ENCODE measurements around the gene COBL. TPM values are rescaled to one million over a fixed set of nuclear protein-coding genes. Genes with fewer than 3 reads are reported as not detected.
"Not testable (repeated sequence)": the region's sequence is repeated elsewhere in the genome, so short reads cannot be mapped to it uniquely, and the experiment has no call there.

The COBL gene
- total RNA-seq, 3 donors from 2014 or later, result 2.2 to 37.3 (median 16.1) TPM

GRCh38 chr7:50994753-50995319 lies 321.8 kb downstream of the COBL start:
- Histone ChIP-seq H3K27me3 (no peaks in the 10 kb centered on the region), H3K27ac (no peak overlapping the region), H3K9me3 (no peaks in the 10 kb centered on the region), H3K36me3 (no peaks in the 10 kb centered on the region), H3K4me3 (no peak overlapping the region), H3K4me1 (no peaks in the 10 kb centered on the region)
- DNase-seq (ENCODE audit: low spot score in 2 of 2), result no peak
- no peak for TF ChIP-seq POLR2A (IDR thresholded peaks at IDR 0.05)
- intact Hi-C loops (cut with DNase I; ENCODE audit: low total_unique reads), result no loop called here

GRCh38 chr7:50990214-50990613 lies 326.4 kb downstream of the COBL start:
- H3K27ac ChIP-seq; H3K9me3 ChIP-seq; DNase-seq (ENCODE audit: low spot score in 2 of 2); H3K4me3 ChIP-seq; intact Hi-C loops (cut with DNase I; ENCODE audit: low total_unique reads); H3K36me3 ChIP-seq; H3K27me3 ChIP-seq; H3K4me1 ChIP-seq: not testable (repeated sequence)

GRCh38 chr7:50988988-50989387 lies 327.6 kb downstream of the COBL start:
- no peaks in the 10 kb centered on the region for H3K27me3 ChIP-seq
- no peaks in the 10 kb centered on the region for H3K9me3 ChIP-seq
- H3K4me1 ChIP-seq, result no peaks in the 10 kb centered on the region
- H3K4me3 ChIP-seq, result no peak overlapping the region
- no peak overlapping the region for H3K27ac ChIP-seq
- no peaks in the 10 kb centered on the region for H3K36me3 ChIP-seq
- no peak for DNase-seq (ENCODE audit: low spot score in 2 of 2)
- no peak for TF ChIP-seq POLR2AphosphoS5 (IDR thresholded peaks at IDR 0.05)
- TF ChIP-seq CTCF (IDR thresholded peaks at IDR 0.05), result no peak
- TF ChIP-seq POLR2A (IDR thresholded peaks at IDR 0.05), result no peak
- intact Hi-C loops (cut with DNase I; ENCODE audit: low total_unique reads), result no loop called here

- TF ChIP-seq CTCF (IDR thresholded peaks at IDR 0.05) (no peak), POLR2AphosphoS5 (IDR thresholded peaks at IDR 0.05) (no peak), POLR2A (IDR thresholded peaks at IDR 0.05) (no peak)
- H3K4me1 ChIP-seq, result no peaks in the 10 kb centered on the region
- no peak for DNase-seq (ENCODE audit: low spot score in 2 of 2)
- H3K27me3 ChIP-seq, result no peaks in the 10 kb centered on the region
- intact Hi-C loops (cut with DNase I; ENCODE audit: low total_unique reads), result no loop called here
- no peak overlapping the region for H3K27ac ChIP-seq
- H3K4me3 ChIP-seq, result no peak overlapping the region
- H3K36me3 ChIP-seq, result no peaks in the 10 kb centered on the region
- no peaks in the 10 kb centered on the region for H3K9me3 ChIP-seq
These were observed 328.1 kb downstream of the COBL start for GRCh38 chr7:50988465-50988864.

- H3K4me1 ChIP-seq, result no peaks in the 10 kb centered on the region
- no peak overlapping the region for H3K4me3 ChIP-seq
- no peaks in the 10 kb centered on the region for H3K27me3 ChIP-seq
- no peaks in the 10 kb centered on the region for H3K9me3 ChIP-seq
- TF ChIP-seq CTCF (IDR thresholded peaks at IDR 0.05), result no peak
- H3K36me3 ChIP-seq, result no peaks in the 10 kb centered on the region
- DNase-seq (ENCODE audit: low spot score in 2 of 2), result no peak
- no peak overlapping the region for H3K27ac ChIP-seq
- intact Hi-C loops (cut with DNase I; ENCODE audit: low total_unique reads), result no loop called here
These were observed 331.5 kb downstream of the COBL start for GRCh38 chr7:50985096-50985495.

GRCh38 chr7:50983850-50984249 lies 332.8 kb downstream of the COBL start:
- Histone ChIP-seq H3K27me3 (no peaks in the 10 kb centered on the region), H3K4me1 (no peaks in the 10 kb centered on the region), H3K36me3 (no peaks in the 10 kb centered on the region), H3K27ac (no peak overlapping the region), H3K9me3 (peaks cover 0 to 3% of the 10 kb centered on the region in 2 donors), H3K4me3 (no peak overlapping the region)
- intact Hi-C loops (cut with DNase I; ENCODE audit: low total_unique reads), result no loop called here
- TF ChIP-seq POLR2A (IDR thresholded peaks at IDR 0.05), result no peak
- no peak for DNase-seq (ENCODE audit: low spot score in 2 of 2)

- no peak for DNase-seq (ENCODE audit: low spot score in 2 of 2)
- intact Hi-C loops (cut with DNase I; ENCODE audit: low total_unique reads), result no loop called here
These were observed 334.0 kb downstream of the COBL start for GRCh38 chr7:50982626-50983025.

More at GRCh38 chr7:50982626-50983025, 334.0 kb downstream of the COBL start:
- no peak overlapping the region for H3K27ac ChIP-seq
- H3K9me3 ChIP-seq, result peaks cover 0 to 5% of the 10 kb centered on the region in 2 donors
- H3K4me1 ChIP-seq, result no peaks in the 10 kb centered on the region
- no peaks in the 10 kb centered on the region for H3K36me3 ChIP-seq
- no peak for TF ChIP-seq POLR2AphosphoS5 (IDR thresholded peaks at IDR 0.05)
- TF ChIP-seq CTCF (IDR thresholded peaks at IDR 0.05), result no peak
- TF ChIP-seq POLR2A (IDR thresholded peaks at IDR 0.05), result no peak
- H3K27me3 ChIP-seq, result no peaks in the 10 kb centered on the region
- no peak overlapping the region for H3K4me3 ChIP-seq
